KBM-7 (cell line): ENCODE results near the gene KCNQ1.

ENCODE experiments used
- DNase-seq: peaks from one replicate; pipeline ENCODE4 v3.0.0-alpha.2; 2015
- in situ Hi-C: fragments of 300-500 bp; cut with MboI; formaldehyde crosslinking; loops from 2 replicates; pipeline ENCODE4 v1.14.3; 2020; ENCODE audit warnings: low sequenced_read_pairs, low pct_unique_long_range_greater_than_20kb, mixed read lengths

Gene KCNQ1

DNA sequence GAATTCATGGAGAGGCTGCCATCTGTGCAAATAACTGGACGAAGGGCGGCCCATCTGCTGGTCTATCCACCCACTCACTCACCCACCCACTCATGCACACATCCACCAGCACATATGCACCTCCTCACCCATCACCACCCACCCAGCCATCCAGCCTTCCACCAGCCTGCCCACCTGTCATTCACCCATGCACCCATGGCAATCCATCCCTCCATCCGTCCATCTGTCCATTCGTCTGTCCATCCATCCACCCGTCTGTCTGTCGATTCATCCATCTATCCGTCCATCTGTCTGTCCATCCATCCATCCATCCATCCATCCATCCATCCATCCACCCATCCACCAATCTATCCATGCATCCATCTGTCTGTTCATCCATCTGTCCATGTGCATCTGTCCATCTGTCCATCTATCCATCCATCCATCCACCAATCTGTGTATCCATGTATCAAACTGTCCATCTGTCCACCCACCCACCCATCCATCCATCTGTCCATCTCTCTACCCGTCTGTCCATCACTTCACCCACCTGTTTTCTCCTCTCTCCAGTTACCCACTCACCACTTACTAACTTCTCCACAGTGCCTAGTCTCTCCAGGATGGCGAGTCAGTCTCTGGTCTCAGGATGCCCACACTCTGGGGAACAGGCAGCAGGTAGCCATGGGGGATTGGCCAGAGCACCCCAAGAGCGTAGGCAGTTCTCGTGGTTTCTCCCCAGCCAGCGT lies 9.4 kb upstream of the KCNQ1 start:
- in situ Hi-C loops, result loop anchor here (10.0 kb wide), 1 partner anchor 459 kb away; no protein-coding TSS in a partner anchor

DNA sequence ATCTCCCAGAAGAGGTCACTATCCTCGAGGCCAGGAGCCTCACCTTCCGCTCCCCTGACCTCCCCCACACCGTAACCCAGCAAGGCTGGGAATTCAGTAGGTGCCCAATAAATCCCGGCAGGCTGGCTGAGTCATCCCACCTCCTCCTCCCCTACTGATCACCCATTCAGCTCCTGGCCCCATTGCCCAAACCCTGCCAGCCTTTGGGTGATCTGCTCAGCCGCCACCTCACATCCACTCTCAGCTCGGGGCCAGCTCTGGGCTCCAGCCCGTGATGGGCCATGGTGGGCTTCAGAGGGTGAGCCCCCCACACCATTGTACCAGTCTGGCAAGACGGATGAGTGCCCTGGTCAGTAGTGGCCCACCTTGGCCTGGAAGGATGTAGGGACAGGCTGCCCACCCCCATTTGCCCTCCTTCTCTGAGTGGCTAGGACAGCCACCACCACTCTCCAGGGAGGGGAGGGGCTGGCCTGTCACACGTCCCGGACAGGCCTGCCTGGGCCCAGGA lies 8.7 kb upstream of the KCNQ1 start:
- in situ Hi-C loops, result loop anchor here (10.0 kb wide), 1 partner anchor 459 kb away; no protein-coding TSS in a partner anchor
- DNase-seq, result no peak

More for the DNA sequence above, 9.4 kb upstream of the KCNQ1 start:
- DNase-seq, result no peak

DNA sequence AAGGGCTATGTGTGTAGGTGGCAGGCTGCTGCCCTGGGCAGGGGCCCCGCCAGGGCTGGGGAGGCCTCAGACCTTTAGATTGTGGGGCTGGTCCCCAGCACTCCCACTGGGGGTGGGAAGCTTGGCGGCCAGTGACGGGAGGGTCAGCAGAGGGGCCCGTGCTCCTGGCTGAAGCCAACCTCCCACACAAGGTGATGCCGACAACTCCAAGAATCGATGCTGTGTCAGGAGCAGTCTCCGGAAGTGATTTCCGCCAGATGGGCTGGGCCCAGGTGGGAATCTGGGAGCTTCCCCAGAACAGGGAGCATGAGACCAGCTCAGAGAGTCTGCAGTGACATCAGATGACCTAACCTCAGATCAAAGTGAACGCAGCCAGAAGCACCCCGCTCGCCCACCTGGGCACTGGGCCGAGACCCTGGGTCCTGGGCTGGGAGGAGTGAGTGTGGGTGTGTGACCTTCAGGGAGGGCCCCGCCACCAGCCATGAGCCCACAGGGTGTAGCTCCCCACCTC lies 8.2 kb upstream of the KCNQ1 start:
- no peak for DNase-seq
- in situ Hi-C loops, result loop anchor here (10.0 kb wide), 1 partner anchor 458 kb away; no protein-coding TSS in a partner anchor

DNA sequence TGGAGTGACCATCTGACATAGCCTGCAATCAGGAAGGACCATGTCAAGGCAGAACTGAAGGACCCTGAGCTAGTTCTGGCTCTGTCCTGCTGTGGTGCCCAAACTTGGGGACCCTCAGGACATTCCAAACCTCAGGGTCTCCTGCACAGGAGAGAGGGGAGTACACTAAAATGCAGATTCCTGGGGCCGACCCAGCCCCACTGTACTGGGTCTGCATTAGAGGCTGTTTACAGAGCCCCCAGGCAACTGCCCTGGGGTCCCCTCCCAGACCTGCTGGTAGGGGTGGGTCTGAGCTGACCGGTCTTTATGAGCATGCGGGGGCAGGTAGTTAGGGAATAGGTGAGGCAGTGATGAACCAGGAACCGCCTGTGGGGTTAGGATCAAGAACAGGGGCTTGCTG lies 7.3 kb upstream of the KCNQ1 start:
- in situ Hi-C loops, result loop anchor here (10.0 kb wide), 1 partner anchor 457 kb away; no protein-coding TSS in a partner anchor
- DNase-seq, result no peak

DNA sequence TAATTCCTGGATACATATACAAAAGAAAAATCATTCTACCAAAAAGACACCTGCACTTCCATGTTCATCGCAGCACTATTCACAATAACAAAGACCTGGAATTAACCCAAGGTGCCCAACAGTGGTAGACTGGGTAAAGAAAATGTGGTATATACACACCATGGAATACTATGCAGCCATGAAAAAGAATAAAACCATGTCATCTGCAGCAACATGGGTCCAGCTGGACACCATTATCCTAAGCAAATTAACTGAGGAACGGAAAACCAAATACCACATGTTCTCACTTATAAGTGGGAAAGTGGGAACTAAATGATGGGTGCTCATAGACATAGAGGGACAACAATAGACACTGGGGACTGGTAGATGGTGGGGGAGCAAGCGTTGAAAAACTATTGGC lies 5.0 kb upstream of the KCNQ1 start:
- DNase-seq, result no peak
- in situ Hi-C loops, result loop anchor here (10.0 kb wide), 1 partner anchor 455 kb away; no protein-coding TSS in a partner anchor

DNA sequence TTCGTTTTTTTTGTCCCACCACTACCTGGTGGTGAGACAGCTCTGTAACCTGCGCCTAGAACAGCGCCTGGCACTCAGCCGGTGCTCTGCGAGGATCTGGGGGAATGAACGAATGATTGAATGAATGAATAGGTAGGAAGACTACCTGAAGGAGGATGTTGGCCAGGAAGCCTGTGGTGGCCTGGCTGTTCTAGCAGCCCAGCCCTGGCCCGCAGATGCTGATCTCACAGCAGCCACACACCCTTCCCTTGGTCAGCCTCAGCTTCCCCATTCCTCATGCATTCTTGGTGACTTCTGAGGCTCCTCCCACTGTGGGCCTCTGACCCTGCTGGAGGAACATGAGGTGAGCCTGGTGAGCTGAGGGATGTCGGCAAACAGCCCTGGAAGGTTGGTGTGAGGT lies 4.2 kb upstream of the KCNQ1 start:
- peak; percentile 29 for DNase-seq
- in situ Hi-C loops, result no loop called here

DNA sequence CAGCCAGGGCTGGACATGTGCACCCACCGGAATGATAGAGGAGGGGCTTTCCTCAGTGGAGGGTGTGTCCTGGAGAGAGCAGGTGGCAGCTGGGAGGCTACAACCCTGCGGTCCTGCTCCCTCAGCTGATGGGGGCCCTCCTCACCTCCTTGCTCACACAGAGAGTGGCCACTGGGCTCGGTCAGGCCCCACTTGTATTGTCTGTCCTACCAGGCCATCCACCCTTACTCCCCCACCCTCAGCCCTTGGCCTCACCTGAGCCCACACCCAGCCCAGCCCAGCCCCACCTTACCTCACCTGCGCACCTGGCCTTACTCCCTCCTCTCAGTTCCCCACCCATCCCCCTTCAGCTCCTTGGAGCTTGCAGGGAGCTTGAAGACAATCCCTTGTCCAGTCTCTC lies 3.6 kb upstream of the KCNQ1 start:
- in situ Hi-C loops, result no loop called here
- DNase-seq, result no peak

DNA sequence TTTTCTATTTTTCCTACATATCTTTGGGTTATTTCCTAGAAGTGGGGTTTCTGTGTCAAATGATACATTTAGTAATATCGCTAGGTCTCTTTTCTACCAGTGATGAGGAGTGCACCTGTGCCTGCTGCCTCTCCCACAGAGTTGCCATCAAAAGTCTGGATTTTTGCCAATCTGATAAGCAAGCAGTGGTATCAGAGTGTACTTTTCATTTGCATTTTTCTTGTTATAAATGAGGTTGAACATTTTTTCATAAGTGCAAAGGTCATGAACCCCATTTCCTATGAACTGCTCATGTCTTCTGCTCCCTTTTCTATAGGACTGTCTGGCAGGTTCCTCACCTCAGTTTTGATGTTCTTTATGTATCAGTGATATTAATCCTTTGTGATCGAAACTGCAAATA lies 2.2 kb upstream of the KCNQ1 start:
- in situ Hi-C loops, result no loop called here
- DNase-seq, result no peak

DNA sequence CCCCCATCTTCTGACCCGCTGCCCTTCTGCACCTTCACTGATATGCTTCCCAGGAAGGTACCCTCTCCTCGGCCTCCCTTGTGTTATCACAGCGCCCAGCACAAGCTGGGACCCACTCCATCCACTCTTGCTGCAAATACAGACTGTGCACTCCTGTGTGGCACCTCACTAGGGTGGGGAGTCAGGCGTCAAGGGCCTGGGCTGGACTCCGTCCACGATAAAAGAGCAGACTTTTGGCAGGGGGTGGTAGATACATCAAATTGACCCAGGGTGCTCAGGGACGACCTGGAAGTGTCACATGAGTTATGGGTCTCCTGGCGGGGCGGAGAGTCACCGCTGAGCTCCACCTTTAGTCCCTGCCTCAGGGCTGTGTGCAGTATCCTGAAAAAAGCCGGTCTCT lies 1.4 kb upstream of the KCNQ1 start:
- in situ Hi-C loops, result no loop called here

DNA sequence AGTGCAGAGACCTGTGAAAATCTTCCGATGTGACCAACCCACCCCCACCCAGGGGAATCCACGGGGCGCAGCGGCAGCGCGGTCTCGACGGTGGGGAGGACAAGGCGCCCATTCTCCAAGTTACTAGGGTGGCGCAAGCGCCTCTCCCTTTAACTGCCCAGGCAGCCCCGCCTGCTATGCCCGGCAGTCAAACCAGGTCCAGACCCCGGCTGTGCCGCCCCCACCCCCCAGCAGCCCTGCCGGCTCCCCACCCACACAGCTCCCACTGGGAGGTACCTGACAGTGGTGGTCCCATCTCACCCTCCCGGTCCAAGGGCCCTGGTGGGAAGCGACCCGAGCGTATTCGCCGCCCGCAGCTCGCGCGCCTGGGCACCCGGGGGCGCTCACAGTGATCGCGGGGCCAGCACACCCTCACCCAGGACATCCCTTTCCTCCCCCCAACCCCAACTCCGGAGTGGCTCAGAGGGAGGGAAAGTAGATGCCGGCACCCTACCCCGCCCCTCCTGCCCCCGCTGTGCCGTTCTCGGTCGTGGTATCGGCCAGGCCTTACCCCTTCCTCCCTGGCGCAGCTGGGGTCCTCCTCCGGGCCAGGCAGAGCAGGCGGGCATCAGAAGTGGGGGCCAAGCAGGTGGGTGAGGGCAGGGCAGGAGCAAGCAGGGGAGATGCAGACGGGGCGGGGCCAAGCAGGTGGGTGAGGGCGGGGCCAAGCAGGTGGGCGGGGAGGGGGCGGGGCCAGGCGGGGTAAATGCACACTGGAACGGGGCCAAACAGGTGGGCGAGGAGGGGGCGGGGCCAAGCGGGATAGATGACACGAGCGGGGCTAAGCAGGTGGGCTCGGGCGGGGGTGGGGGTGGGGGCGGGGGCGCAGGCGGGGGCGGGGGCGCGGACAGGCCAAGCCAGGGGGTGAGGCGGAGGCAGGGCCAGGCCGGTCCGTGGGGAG lies 657 bp upstream of the KCNQ1 start, which contains the start of gene TRPM5:
TSS of gene TRPM5 (minus strand) at position 634 of the 940 bp plus-strand sequence. CDS start 21,478 bp downstream, outside the sequence.
- in situ Hi-C loops, result no loop called here
- no peak for DNase-seq

More for the DNA sequence above, 1.4 kb upstream of the KCNQ1 start:
- no peak for DNase-seq

DNA sequence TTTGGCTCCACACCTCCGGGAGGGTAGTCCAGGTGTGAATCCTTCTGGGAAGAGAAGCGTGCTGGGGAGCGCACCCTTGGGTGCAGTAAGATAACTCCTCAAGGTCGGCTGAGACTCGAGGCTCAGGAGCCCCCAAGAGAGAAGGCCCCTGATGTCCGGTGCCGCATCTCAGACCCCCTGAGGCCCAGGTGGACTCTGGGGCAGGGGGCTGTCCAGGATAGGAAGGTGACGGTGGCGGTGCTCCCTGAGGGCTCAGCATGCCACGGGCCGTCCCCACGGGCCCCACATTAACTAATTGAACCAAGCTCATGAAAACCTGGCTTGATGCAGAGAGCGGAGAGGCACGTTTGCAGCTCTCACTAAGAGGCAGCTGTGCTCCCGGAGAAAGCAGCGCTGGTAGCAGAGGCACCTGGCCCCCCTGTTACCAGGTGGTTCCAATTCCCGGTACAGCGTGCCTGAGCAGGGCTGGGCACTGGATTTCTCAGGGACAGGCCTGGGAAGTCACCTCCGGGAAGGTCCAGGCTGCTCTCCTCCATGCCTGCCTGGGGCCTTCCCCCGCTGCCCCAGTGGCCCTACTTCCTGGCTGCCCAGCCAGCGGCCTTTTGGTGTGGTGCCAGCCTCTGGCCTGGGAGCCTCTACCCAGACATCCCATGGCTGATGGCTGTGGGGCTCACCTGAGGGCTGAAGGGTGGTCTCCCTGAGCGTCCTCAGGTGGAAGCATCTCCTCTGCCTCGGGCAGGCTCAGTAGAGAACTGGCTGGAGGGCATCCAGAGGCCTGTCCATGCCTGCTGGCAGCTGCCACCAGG lies 1.1 kb downstream of the KCNQ1 start:
- in situ Hi-C loops, result no loop called here
- no peak for DNase-seq

DNA sequence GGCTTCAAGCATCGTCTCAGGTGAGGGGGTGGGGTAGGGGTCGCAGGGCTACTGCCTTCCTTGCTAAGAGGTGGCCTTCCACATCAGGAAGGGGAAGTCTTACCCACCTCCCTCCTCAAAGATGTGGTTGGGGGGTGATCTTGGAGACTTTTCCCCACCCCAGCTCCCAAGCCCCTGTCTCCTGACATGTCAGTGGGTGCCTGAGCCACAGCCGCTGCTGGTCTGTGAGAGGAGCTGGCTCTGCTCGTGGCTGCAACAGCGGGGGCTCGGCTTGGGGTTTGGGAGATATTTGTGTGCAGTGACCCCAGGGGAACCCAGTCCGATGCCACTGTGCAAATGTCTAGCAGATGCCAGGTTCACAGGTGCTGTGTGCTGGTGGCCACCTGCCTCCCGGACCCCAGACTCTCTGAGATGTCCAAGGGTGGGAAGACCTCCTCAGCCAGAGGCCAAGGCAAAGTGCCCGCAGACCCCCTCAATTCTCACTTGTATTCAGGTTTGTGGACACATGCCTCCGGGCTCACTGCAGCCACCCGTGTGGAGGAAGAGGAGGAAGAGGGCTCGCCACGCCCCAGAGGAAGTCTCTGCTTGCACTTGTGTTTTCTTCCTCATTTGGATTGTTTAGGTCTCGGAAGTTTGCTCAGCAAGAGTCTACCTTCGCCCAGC lies 1.9 kb downstream of the KCNQ1 start:
- DNase-seq, result peak; percentile 65
- in situ Hi-C loops, result no loop called here

DNA sequence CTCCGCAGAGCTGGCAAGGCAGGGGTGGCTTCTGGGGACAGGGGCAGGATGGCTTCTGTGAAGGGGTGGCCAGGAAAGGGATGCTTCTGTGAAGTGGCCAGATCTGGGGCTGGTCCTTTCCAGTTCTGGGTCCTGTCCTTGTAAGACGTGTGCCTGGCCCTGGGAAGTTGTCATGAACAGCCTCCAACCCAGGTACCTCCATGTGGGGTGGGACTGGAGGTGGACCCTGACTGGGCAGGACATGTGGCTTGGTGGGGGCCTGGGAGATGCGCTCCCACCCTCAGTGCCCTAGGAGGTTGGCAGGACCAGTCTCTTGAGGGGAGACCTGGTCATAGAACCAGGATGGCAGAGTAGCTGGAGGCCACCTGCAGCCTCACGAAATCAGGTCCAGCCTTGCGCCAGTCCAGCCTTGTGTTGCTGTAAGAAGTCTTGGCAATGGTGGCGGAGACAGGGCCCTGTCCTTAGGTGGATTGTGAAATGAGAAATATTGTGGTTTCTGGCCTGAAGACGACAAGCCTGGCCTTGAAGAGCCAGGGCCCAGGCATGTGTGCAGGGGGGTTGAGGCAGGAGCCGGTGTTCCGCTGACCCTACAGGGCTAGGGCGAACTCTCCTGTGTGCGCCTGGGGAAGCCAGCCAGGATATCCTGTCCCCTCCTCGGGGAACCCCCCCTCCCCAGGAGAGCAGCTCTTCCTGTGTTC lies 2.6 kb downstream of the KCNQ1 start:
- in situ Hi-C loops, result no loop called here

DNA sequence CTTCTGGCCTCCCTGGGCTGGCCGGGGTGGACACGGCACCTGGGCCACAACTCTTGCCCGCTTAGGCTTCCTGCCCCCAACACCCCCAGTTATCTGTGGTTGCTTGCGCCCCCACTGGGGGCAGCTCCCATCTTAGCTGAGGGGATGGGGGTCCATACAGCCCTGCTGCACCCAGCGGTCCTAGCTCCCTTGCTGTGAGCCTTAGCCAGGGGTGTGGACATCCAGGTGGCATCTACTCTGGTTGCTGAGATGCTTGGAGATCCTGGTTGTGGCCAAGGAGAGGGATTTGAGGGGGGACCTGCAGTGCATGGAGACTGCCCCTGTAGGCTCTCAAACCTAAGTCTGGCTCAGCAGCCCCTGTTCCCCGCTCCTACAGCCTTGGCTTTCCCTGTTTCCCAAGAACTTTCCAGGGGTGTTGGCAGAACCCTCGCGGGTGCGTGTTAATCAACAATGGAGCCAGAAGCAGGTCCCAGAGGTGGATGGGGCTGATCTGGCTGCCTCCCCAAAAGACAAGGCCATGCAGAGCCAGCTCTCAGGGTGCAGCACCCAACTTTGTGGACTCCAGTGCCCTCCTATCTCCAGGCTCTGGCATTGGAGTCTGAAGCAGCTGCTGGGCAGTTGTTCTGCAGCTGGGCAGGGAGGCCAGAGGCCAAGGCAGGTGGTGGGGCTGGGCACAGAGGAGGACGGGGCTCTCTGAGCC lies 3.3 kb downstream of the KCNQ1 start:
- no peak for DNase-seq
- in situ Hi-C loops, result no loop called here

More for the DNA sequence above, 2.6 kb downstream of the KCNQ1 start:
- DNase-seq, result no peak

DNA sequence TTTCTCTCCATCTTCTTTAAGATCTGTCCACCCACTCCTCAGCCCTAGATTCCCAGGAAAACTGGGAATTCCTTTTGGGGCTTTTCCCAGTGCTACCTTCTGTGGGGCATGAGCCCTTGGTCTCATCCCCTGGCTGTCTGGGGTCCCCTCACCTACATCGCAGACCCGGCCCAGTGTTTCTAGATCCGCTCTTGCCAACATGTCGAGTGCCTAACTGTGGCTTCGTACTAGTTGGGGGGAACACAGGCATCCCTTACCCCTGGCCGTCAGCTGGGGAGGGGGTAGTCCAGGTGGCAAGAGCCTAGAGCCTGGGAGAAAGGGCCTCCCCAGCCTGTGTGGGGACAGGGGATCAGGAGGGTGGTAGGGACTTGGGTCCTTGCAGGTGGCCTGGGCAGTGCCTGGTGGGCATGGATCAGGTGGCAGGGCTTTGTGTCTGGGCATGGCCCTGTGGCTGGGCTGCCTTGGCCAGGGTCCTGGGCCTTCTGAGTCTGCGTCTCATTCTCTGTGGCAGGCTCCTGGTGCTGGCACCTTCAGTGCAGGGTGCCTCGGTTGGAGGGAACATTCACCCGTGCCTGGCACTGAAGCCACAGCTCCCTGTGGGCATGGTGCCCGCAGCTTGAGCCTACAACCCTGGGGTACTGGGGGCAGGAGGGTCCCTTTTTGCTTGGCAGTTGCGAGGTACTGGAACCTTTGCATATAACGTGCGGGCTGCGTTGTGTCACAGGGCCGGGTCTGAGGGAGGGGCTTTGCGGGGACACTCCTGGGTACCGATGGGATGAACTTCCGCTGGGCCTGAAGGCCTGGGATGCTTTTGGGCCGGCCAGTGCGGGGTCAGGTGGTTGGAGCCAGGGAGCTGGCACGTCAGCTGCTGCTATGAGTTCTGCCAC lies 4.1 kb downstream of the KCNQ1 start:
- DNase-seq, result no peak
- in situ Hi-C loops, result no loop called here
